PC-3 (cell line): Measurements from ENCODE around the gene DNAJA2.

Source experiments
- CTCF ChIP-seq: fragments of 300-600 bp; sonication (generic); conservative IDR thresholded peaks from 2 replicates; pipeline ENCODE4 v1.5.1; 2017; ENCODE audit warnings: antibody characterized with exemption, low read depth, mild to moderate bottlenecking, low read length
- EZH2 ChIP-seq: fragments of 300-600 bp; sonication (generic); IDR thresholded peaks from one replicate; pipeline ENCODE4 v1.6.1; 2017; ENCODE audit warnings: antibody characterized with exemption, mild to moderate bottlenecking, low read length; ENCODE audit not compliant: unreplicated experiment

DNA sequence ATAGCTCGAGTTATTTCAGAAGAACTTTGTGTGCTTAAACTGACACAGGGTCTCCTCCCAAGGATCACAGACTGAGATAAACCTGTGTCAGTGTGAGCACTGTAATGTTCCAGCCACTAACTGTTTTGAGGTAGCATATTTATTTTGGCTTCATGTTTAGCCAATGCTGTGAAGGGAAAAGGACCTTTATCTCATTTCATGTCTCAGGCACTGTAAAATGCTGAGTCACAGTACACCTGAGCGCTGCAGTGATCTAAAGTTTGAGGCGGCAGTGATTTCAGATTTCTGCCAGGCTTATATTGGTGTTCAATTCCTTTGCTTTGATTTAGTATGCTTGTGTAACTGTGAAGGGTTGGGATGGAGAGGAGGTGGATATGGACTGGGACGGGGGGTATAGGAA, 3.1 kb upstream of the DNAJA2 start:
- TF ChIP-seq CTCF (no peak), EZH2 (no peak)
